Measurements from ENCODE around the gene FAM13A. TPM values are rescaled to one million over a fixed set of nuclear protein-coding genes. Genes with fewer than 3 reads are reported as not detected.

FAM13A gene
- total and polyA plus RNA-seq, 10 of the 15 experiments (the other 5 are each of a cell fraction or from before 2014, with no cell fraction given), result 0.05 to 1.8 (median 0.27) TPM; not detected in 1

GRCh38 chr4:89067417-89067816, 10.4 kb upstream of the FAM13A start:
- in situ Hi-C loops (cut with MboI), result no loop called here
- Histone ChIP-seq H3K4me3 (no peak overlapping the region), H3K4me2 (ENCODE audit: control insufficient read depth, insufficient read depth) (no peak overlapping the region), H3K9me3 (replicated peaks; ENCODE audit: control insufficient read depth, insufficient read depth, low read length) (peaks cover 1% of the 10 kb centered on the region; the same call in 2 of the 3 replicates), H3K27ac (ENCODE audit: control insufficient read depth, insufficient read depth) (no peak overlapping the region), H3K36me3 (ENCODE audit: control insufficient read depth in 2 of 2, insufficient read depth in 2 of 2, low read length in 1 of 2) (no peaks in the 10 kb centered on the region), H3K4me1 (ENCODE audit: control insufficient read depth, insufficient read depth, low read length) (no peaks in the 10 kb centered on the region; the same call in 1 of the 2 replicates), H3K9ac (ENCODE audit: control insufficient read depth, insufficient read depth, low read length) (no peak overlapping the region), H3K79me2 (ENCODE audit: control insufficient read depth, insufficient read depth, low read length) (no peaks in the 10 kb centered on the region), H4K20me1 (ENCODE audit: control insufficient read depth, insufficient read depth) (no peaks in the 10 kb centered on the region), H2AFZ (ENCODE audit: control insufficient read depth, low read depth, low read length) (no peak overlapping the region), H3K27me3 (replicated peaks in 1 of 2; ENCODE audit: control insufficient read depth in 2 of 2, insufficient read depth in 2 of 2, low read length in 1 of 2) (no peaks in the 10 kb centered on the region)
- intact Hi-C loops (cut with micrococcal nuclease; ENCODE audit: unreplicated experiment), result no loop called here
- CTCF ChIA-PET, result interaction anchor here (1.4 kb wide), 1 partner anchor 10 kb away, joined by 6 read pairs; the partner anchor contains the start of gene FAM13A
- TF ChIP-seq EGR1 (IDR thresholded peaks at IDR 0.05; ENCODE audit: borderline replicate concordance in 1 of 2, low read depth in 2 of 2, low read length in 2 of 2) (no peak), TCF3 (IDR thresholded peaks at IDR 0.05; ENCODE audit: borderline replicate concordance, insufficient read depth, low read depth, low read length) (no peak), SREBF2 (IDR thresholded peaks at IDR 0.05; ENCODE audit: low read length) (no peak), CUX1 (IDR thresholded peaks at IDR 0.05; ENCODE audit: insufficient replicate concordance, low read depth, low read length) (no peak), DPF2 (IDR thresholded peaks at IDR 0.05) (no peak), MTA2 (IDR thresholded peaks at IDR 0.05; ENCODE audit: low read depth) (no peak), WRNIP1 (IDR thresholded peaks at IDR 0.05; ENCODE audit: borderline replicate concordance, low read depth, low read length) (no peak), ZNF24 (IDR thresholded peaks at IDR 0.05) (no peak)
- TF ChIP-seq, protein P1, sequence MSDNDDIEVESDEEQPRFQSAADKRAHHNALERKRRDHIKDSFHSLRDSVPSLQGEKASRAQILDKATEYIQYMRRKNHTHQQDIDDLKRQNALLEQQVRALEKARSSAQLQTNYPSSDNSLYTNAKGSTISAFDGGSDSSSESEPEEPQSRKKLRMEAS (IDR thresholded peaks at IDR 0.05; ENCODE audit: low read depth, low read length), result no peak
- ATAC-seq (no peak), FAIRE-seq (no peak), DNase-seq (ENCODE audit: low read depth, low spot score) (no peak)
- RAD21 ChIA-PET (ENCODE audit: unreplicated experiment), result interaction anchor here (1.4 to 5.7 kb wide), 4 partner anchors 11 to 47 kb away, joined by 3 to 64 read pairs (median 6); partner anchors contain the start of gene FAM13A
- POLR2A ChIA-PET, result interaction anchor here (2.2 kb wide), 1 partner anchor 10 kb away, joined by 18 read pairs; the partner anchor contains the start of gene FAM13A
- no TSS peak for BruUV-seq (replicated peaks)
- SMC1A ChIA-PET (ENCODE audit: uncharacterized antibody, unreplicated experiment), result interaction anchor here (1.0 to 5.6 kb wide), 6 partner anchors 12 to 44 kb away, joined by 3 to 58 read pairs (median 10); partner anchors contain the start of gene FAM13A

Measured in GM12878 (cell line).